HL-60 (cell line): ENCODE measurements around the gene LPCAT2.

Experiments used
- CTCF ChIP-seq: IDR thresholded peaks from one replicate; pipeline ENCODE4 v1.5.1; 2011; ENCODE audit warnings: low read length, control low read depth, inconsistent platforms; ENCODE audit not compliant: insufficient read depth
- GABPA ChIP-seq: IDR thresholded peaks from 2 replicates; pipeline ENCODE4 v1.6.1; 2012; ENCODE audit warnings: low read depth
- POLR2AphosphoS5 ChIP-seq: IDR thresholded peaks from 2 replicates; pipeline ENCODE4 v1.6.1; 2012; ENCODE audit warnings: low read depth

- TF ChIP-seq CTCF: no peak
- TF ChIP-seq POLR2AphosphoS5: no peak
- TF ChIP-seq GABPA: no peak
Measured at GRCh38 chr16:55624696-55625095, 115.8 kb downstream of the LPCAT2 start.
